Endodermal cell (in vitro differentiated cells): ENCODE data around the gene TAOK2. TPM values are rescaled to one million over a fixed set of nuclear protein-coding genes. Genes with fewer than 3 reads are reported as not detected.

Experiments
- DNase-seq: peaks from one replicate; pipeline ENCODE4 v3.0.0-alpha.2; 2017
- H3K27ac ChIP-seq: 2 replicates; pipeline ENCODE4 v1.5.1; 2013; ENCODE audit warnings: mild to moderate bottlenecking, low read depth, low read length, moderate library complexity
- H3K27me3 ChIP-seq: 2 replicates; pipeline ENCODE4 v1.6.1; 2013; ENCODE audit warnings: mild to moderate bottlenecking, low read length, moderate library complexity; ENCODE audit not compliant: insufficient read depth, control insufficient read depth, poor library complexity, severe bottlenecking
- H3K36me3 ChIP-seq: 2 replicates; pipeline ENCODE4 v1.7.0; 2013; ENCODE audit warnings: mild to moderate bottlenecking, low read length, moderate library complexity; ENCODE audit not compliant: control insufficient read depth, insufficient read depth
- H3K4me1 ChIP-seq: one replicate; pipeline ENCODE4 v1.7.0; 2013; ENCODE audit warnings: low read length; ENCODE audit not compliant: control insufficient read depth, insufficient read depth
- H3K4me3 ChIP-seq: 2 replicates; pipeline ENCODE4 v1.5.1; 2013; ENCODE audit warnings: mild to moderate bottlenecking, low read length, moderate library complexity
- H3K9ac ChIP-seq: 2 replicates; pipeline ENCODE4 v1.6.1; 2013; ENCODE audit warnings: mild to moderate bottlenecking, low read length, moderate library complexity; ENCODE audit not compliant: poor library complexity, severe bottlenecking; ENCODE audit errors: extremely low read depth
- H3K9me3 ChIP-seq: 2 replicates; pipeline ENCODE4 v1.6.1; 2013; ENCODE audit warnings: mild to moderate bottlenecking, low read length, moderate library complexity; ENCODE audit not compliant: control insufficient read depth
- H3K27ac Mint-ChIP-seq: 2 replicates; pipeline ENCODE4 v1.8.0; 2020; ENCODE audit warnings: mixed read lengths
- H3K27me3 Mint-ChIP-seq: 2 replicates; pipeline ENCODE4 v1.8.0; 2021; ENCODE audit warnings: mild to moderate bottlenecking, mixed read lengths; ENCODE audit not compliant: insufficient read depth
- H3K36me3 Mint-ChIP-seq: 2 replicates; pipeline ENCODE4 v1.8.0; 2020; ENCODE audit warnings: low read depth, mixed read lengths
- H3K4me1 Mint-ChIP-seq: 2 replicates; pipeline ENCODE4 v1.8.0; 2020; ENCODE audit warnings: mixed read lengths
- H3K4me3 Mint-ChIP-seq: 2 replicates; pipeline ENCODE4 v1.8.0; 2020; ENCODE audit warnings: mild to moderate bottlenecking, moderate library complexity, mixed read lengths
- H3K9me3 Mint-ChIP-seq: 2 replicates; pipeline ENCODE4 v1.8.0; 2020; ENCODE audit warnings: mild to moderate bottlenecking, mixed read lengths
- WGBS, 2 experiments: methylation state at CpG; one replicate each; pipeline versions ENCODE4 v1.1.5 to v1.1.7; 2013; ENCODE audit warnings: missing lambda C conversion rate in 2 of 2, mixed read lengths in 1 of 2; ENCODE audit not compliant: insufficient coverage in 1 of 2, insufficient read length in 1 of 2; 5-methylcytosine and 5-hydroxymethylcytosine counted together
- total RNA-seq, 2 donors: library from RNA; stranded (reverse); fragmentation: NEBNext Ultra II Directional in 1 of 2; extraction: Animal tissue kit (Norgen Biotek cat#: 25700) in 1 of 2; gene quantifications; 2 replicates in 1 of 2; 3 replicates in 1 of 2; pipeline ENCODE4 v1.2.1, GENCODE V29; 2021
- TF ChIP-seq, protein P1 (sequence below): fragments of 200-600 bp; sonication (generic); conservative IDR thresholded peaks from 2 replicates; pipeline ENCODE4 v1.5.0; 2021; ENCODE audit warnings: antibody characterized with exemption, mild to moderate bottlenecking

Gene TAOK2
- total RNA-seq, 2 donors from 2014 or later, result 44.6 to 50.2 TPM

GRCh38 chr16:30030841-30031413 is 57.3 kb downstream of the TAOK2 start, which contains the start of gene TLCD3B:
TLCD3B (minus strand) TSS chr16:30031271; CDS start chr16:30030527, 744 bp downstream.
- 2% methylated on average over 25 of the region's 27 CpGs; no CpG with 5 or more reads in 1 of the 2 experiments for WGBS, 2 experiments
- TF ChIP-seq, protein P1, sequence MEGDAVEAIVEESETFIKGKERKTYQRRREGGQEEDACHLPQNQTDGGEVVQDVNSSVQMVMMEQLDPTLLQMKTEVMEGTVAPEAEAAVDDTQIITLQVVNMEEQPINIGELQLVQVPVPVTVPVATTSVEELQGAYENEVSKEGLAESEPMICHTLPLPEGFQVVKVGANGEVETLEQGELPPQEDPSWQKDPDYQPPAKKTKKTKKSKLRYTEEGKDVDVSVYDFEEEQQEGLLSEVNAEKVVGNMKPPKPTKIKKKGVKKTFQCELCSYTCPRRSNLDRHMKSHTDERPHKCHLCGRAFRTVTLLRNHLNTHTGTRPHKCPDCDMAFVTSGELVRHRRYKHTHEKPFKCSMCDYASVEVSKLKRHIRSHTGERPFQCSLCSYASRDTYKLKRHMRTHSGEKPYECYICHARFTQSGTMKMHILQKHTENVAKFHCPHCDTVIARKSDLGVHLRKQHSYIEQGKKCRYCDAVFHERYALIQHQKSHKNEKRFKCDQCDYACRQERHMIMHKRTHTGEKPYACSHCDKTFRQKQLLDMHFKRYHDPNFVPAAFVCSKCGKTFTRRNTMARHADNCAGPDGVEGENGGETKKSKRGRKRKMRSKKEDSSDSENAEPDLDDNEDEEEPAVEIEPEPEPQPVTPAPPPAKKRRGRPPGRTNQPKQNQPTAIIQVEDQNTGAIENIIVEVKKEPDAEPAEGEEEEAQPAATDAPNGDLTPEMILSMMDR, result no peak
- peak within 1 kb of the TSS; percentile 45 for H3K4me3 ChIP-seq
- no peaks in the 10 kb centered on the region for H3K4me1 ChIP-seq
- Mint-ChIP-seq H3K4me3 (peak within 1 kb of the TSS; percentile 47), H3K4me1 (peaks cover 2% of the 10 kb centered on the region), H3K9me3 (no peaks in the 10 kb centered on the region), H3K36me3 (no peaks in the 10 kb centered on the region), H3K27ac (no peak within 1 kb of the TSS), H3K27me3 (peaks cover 65% of the 10 kb centered on the region)
- H3K9me3 ChIP-seq, result no peaks in the 10 kb centered on the region
- DNase-seq, result peak; percentile 81
- H3K9ac ChIP-seq, result no peak within 1 kb of the TSS
- peaks cover 35% of the 10 kb centered on the region for H3K27me3 ChIP-seq
- no peak within 1 kb of the TSS for H3K27ac ChIP-seq
- no peaks in the 10 kb centered on the region for H3K36me3 ChIP-seq

GRCh38 chr16:30031477-30031918 is 57.8 kb downstream of the TAOK2 start:
- TF ChIP-seq, protein P1, result no peak
- H3K4me1 ChIP-seq, result no peaks in the 10 kb centered on the region
- no peaks in the 10 kb centered on the region for H3K9me3 ChIP-seq
- peaks cover 70% of the 10 kb centered on the region for H3K27me3 Mint-ChIP-seq
- 40 to 52% methylated on average over 2 to 11 of the region's 11 CpGs for WGBS, 2 experiments
- H3K36me3 ChIP-seq, result no peaks in the 10 kb centered on the region
- peak; percentile 70 for DNase-seq
- peak overlapping the region; percentile 47 for H3K4me3 Mint-ChIP-seq
- no peaks in the 10 kb centered on the region for H3K9me3 Mint-ChIP-seq
- peak overlapping the region; percentile 45 for H3K4me3 ChIP-seq
- H3K27me3 ChIP-seq, result peaks cover 41% of the 10 kb centered on the region
- H3K27ac Mint-ChIP-seq, result no peak overlapping the region
- H3K27ac ChIP-seq, result no peak overlapping the region
- H3K36me3 Mint-ChIP-seq, result no peaks in the 10 kb centered on the region
- H3K9ac ChIP-seq, result no peak overlapping the region
- H3K4me1 Mint-ChIP-seq, result peaks cover 2% of the 10 kb centered on the region

DNA sequence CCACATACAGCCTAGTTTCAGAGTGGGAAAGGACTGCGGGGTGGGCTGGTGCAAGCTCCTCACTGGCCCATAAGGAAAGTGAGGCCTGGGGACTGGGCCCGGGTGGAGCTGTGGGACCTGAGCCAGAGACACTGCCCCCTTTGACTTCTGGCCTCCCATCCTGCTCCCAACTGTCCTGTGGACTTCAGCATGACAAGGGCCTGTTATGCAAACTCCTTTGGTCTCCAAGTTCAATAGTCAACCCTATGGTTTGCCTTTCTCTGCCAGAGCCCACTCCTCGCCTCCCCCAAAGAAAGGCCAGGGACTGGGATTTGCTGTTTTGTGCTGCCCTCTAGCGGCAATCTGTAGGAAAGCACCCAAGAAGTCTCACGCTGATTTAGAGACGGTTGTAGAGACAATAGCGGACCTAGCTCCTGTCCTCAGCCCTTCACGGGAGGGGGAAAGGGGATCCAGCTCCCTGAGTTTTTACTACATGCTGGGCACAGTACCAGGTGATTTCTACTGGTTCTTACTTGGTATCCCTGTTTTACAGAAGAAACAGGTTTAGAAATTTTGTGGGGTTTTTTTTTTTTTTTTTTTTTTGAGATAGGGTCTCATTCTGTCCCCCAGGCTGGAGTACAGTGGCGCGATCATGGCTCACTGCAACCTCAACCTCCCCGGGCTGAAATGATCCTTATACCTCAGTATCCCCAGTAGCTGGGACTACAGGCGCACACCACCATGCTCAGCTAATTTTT is 58.6 kb downstream of the TAOK2 start:
- H3K4me3 Mint-ChIP-seq, result peak overlapping the region; percentile 47
- Histone ChIP-seq H3K9ac (no peak overlapping the region), H3K4me1 (no peaks in the 10 kb centered on the region), H3K27me3 (peaks cover 42% of the 10 kb centered on the region), H3K4me3 (no peak overlapping the region), H3K27ac (no peak overlapping the region), H3K36me3 (no peaks in the 10 kb centered on the region), H3K9me3 (no peaks in the 10 kb centered on the region)
- WGBS, 2 experiments, result 27 to 39% methylated on average over 8 to 12 of the region's 12 CpGs
- TF ChIP-seq, protein P1, result peak; percentile 91
- no peak overlapping the region for H3K27ac Mint-ChIP-seq
- peaks cover 72% of the 10 kb centered on the region for H3K27me3 Mint-ChIP-seq
- peaks cover 2% of the 10 kb centered on the region for H3K4me1 Mint-ChIP-seq
- H3K9me3 Mint-ChIP-seq, result no peaks in the 10 kb centered on the region
- DNase-seq, result peak; percentile 93
- no peaks in the 10 kb centered on the region for H3K36me3 Mint-ChIP-seq
